H1 (cell line): ENCODE data around the gene PTPRD. TPM values are rescaled to one million over a fixed set of nuclear protein-coding genes. Genes with fewer than 3 reads are reported as not detected.

ENCODE experiments used
- CBX5 ChIP-seq: fragments of 300-800, 300-1000 bp; sonication (generic); IDR thresholded peaks from 2 replicates; pipeline ENCODE4 v1.7.1; 2016; ENCODE audit warnings: antibody characterized with exemption, low read length, low read depth
- CBX8 ChIP-seq: fragments of 300-800, 300-1000 bp; sonication (generic); IDR thresholded peaks from 2 replicates; pipeline ENCODE4 v1.7.1; 2016; ENCODE audit warnings: low read depth, low read length, borderline replicate concordance
- polyA plus RNA-seq, 7 experiments: library from polyadenylated mRNA; depleted of rRNA in 3 of 7; stranded (reverse) in 5 of 7; unstranded in 2 of 7; fragments of >200 nt in 5 of 7; fragments of 200-250 nt in 2 of 7; gene quantifications; 1 replicate in 5 of 7; 2 replicates in 1 of 7; 4 replicates in 1 of 7; pipeline versions ENCODE4 v1.2.1 to v1.2.3, GENCODE V29; 2011 to 2013; ENCODE audit warnings: missing spikeins in 2 of 7, mixed read lengths in 2 of 7
- total RNA-seq: library from RNA; stranded (reverse); fragmentation: NEBNext Ultra II Directional; extraction: Animal tissue kit (Norgen Biotek cat#: 25700); gene quantifications from 2 replicates; pipeline ENCODE4 v1.2.1, GENCODE V29; 2021
- TF ChIP-seq, protein P1 (sequence below), 3 experiments: IDR thresholded peaks; 1 replicate in 2 of 3; 2 replicates in 1 of 3; pipeline versions ENCODE4 v1.5.1 to v1.6.1; 2011; ENCODE audit warnings: low read length in 3 of 3, mild to moderate bottlenecking in 3 of 3, inconsistent platforms in 2 of 3, low read depth in 1 of 3, moderate library complexity in 1 of 3; ENCODE audit not compliant: insufficient read depth in 1 of 3; ENCODE audit errors: control extremely low read depth in 1 of 3

Gene PTPRD
- total and polyA plus RNA-seq, 2 of the 8 experiments (the other 6 are each of a cell fraction or from before 2014, with no cell fraction given) = 17.2 to 77.0 TPM

- TF ChIP-seq, protein P1, sequence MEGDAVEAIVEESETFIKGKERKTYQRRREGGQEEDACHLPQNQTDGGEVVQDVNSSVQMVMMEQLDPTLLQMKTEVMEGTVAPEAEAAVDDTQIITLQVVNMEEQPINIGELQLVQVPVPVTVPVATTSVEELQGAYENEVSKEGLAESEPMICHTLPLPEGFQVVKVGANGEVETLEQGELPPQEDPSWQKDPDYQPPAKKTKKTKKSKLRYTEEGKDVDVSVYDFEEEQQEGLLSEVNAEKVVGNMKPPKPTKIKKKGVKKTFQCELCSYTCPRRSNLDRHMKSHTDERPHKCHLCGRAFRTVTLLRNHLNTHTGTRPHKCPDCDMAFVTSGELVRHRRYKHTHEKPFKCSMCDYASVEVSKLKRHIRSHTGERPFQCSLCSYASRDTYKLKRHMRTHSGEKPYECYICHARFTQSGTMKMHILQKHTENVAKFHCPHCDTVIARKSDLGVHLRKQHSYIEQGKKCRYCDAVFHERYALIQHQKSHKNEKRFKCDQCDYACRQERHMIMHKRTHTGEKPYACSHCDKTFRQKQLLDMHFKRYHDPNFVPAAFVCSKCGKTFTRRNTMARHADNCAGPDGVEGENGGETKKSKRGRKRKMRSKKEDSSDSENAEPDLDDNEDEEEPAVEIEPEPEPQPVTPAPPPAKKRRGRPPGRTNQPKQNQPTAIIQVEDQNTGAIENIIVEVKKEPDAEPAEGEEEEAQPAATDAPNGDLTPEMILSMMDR (IDR thresholded peaks at IDR 0.05; ENCODE audit: control extremely low read depth in 1 of 3, insufficient read depth in 1 of 3, low read depth in 1 of 3, low read length in 3 of 3) = no peak
- TF ChIP-seq CBX8 (no peak), CBX5 (no peak)
Observed at GRCh38 chr9:8926461-8926860, 1686.3 kb downstream of the PTPRD start (continued).
